EH (cell line): ENCODE data around the gene C5orf47.
A peak's percentile ranks its signal among the peaks of the same experiment; 100 is the strongest.

Experiments used
- DNase-seq: peaks from one replicate; pipeline ENCODE4 v3.0.0-alpha.2; 2015; ENCODE audit warnings: low read depth

The C5orf47 gene

GRCh38 chr5:174044466-174045254 is 55.7 kb downstream of the C5orf47 start:
- no peak for DNase-seq

- peak; percentile 91 for DNase-seq
These were observed 56.6 kb downstream of the C5orf47 start, which contains the start of gene NSG2 for GRCh38 chr5:174045470-174046025. NSG2 (plus strand) TSS chr5:174045706; CDS start chr5:174046756, 1,050 bp downstream.

DNA sequence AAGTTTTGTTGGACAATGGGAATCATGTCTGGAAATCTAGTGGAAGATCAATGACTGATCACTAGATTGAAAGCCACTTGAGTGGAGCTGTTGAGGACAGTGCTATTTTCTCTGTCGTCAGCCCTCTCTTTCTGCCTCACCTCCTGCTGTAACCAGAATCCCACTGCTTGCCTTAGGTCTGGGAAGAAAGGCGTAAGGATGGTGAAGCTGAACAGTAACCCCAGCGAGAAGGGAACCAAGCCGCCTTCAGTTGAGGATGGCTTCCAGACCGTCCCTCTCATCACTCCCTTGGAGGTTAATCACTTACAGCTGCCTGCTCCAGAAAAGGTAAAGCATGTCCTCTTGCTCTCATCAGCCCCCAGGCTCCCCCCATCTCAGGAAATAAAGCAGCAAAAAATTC is 57.6 kb downstream of the C5orf47 start:
- no peak for DNase-seq

GRCh38 chr5:174047472-174048099 is 58.6 kb downstream of the C5orf47 start:
- DNase-seq, result no peak

DNA sequence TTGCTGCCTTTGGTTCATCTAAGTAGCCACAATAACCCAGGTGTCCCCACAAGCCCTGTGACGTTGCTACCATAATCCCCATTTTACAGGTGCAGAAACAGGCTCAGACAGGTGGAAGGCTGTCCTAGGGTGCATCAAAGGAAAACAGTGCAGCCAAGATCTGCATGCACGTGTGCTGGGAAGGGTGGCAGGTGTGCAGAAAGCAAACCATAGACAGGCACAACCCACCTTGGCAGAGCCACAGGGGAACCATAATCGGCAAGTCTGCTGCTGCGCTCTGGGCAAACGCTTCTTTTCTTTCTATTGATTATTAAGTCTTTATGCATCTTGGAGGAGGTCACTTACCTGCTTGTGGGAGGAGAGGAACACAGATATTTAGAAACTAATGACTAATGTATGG is 63.7 kb downstream of the C5orf47 start:
- DNase-seq, result no peak

DNA sequence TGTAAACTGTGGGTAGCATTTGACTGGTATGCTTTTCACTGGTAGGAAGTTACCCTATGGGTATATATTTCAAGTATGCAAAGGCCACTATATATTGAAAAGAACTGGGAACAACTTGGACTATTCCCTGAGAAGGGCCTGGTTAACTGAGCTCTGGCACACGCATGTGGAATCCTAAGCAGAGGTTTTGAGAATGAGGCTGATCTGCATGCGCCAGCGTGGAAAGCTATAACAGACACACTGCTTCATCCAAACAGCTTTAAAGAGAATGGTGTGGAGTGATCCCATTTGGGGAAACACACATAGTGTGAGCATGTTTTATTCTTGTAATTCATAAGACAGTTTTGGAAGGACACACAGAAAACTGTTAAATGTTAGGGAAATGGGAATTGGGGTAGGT is 64.9 kb downstream of the C5orf47 start:
- no peak for DNase-seq
